Right ventricle myocardium superior (tissue), 1 donor: Measurements from ENCODE around the gene ALKBH6. TPM values are rescaled to one million over a fixed set of nuclear protein-coding genes. Genes with fewer than 3 reads are reported as not detected.

ENCODE experiments used
- ATAC-seq: fragments of 200-7000 bp; cut with Tn5 transposase; one replicate; pipeline ENCODE4 v1.9.1; 2020; ENCODE audit warnings: mild to moderate bottlenecking; ENCODE audit not compliant: poor library complexity
- DNase-seq: peaks from one replicate; pipeline ENCODE4 v3.0.0-alpha.2; 2020
- intact Hi-C: fragments of 100-400 bp; cut with DNase I; formaldehyde crosslinking; loops from one replicate; pipeline ENCODE4 v1.11.2; 2022
- total RNA-seq: library from RNA; stranded (reverse); fragmentation: NEBNext Ultra II Directional; extraction: Animal tissue kit (Norgen Biotek cat#: 25700); gene quantifications from one replicate; pipeline ENCODE4 v1.2.1, GENCODE V29; 2021
- donor health status: DM: no; HTN: yes; CAD: no; lungs with severe emphysema.

The ALKBH6 gene
- total RNA-seq, 1 donor from 2014 or later: 9.4 TPM

DNA sequence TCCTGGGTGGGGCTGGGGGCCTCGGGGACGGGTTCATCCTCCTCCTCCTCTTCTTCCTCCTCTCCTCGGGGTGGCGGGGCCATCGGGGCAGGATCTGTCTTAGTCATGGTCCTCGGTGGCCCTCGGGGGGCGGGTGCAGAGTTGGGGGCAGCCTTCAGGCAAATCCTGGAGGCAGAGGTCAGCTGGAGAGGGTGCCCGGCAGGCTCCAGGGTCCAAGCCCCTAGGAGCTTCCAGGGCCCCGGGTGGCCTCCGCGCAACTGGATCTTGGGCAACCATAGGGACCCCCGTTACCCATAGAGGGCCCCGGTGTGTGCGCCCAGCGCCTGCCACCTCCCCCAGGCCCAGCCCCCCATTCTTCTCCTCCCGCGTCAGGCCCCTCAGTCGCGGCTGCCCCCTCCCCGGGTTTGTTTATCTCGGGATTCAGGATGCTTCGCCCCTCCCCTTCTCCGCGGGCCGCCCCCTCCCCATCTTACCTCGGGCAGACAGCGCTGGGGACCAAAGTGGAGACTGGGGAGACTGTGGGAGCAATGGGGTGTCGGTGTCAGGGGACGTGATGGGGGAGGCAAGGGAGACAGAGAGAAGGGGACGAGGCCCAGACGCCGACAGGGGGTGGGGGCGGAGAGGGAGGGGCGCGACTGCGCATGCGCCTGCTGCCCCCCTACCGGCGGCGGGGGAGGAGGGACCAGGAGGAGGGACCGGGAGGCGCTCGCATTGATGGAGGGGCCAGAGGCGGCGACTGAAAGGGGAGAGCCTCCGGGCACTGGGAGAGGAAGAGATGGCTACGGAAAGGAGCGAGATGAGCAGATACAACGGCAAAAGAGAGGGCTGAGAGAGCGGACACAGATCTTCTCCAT lies 18.5 kb upstream of the ALKBH6 start, which contains the start of gene CLIP3:
TSS of gene CLIP3 (minus strand) at position 623 of the 854 bp plus-strand sequence. CDS start at position 107, 516 bp downstream.
- intact Hi-C loops: no loop called here
- peak; percentile 85 for ATAC-seq
- DNase-seq: peak; percentile 79

DNA sequence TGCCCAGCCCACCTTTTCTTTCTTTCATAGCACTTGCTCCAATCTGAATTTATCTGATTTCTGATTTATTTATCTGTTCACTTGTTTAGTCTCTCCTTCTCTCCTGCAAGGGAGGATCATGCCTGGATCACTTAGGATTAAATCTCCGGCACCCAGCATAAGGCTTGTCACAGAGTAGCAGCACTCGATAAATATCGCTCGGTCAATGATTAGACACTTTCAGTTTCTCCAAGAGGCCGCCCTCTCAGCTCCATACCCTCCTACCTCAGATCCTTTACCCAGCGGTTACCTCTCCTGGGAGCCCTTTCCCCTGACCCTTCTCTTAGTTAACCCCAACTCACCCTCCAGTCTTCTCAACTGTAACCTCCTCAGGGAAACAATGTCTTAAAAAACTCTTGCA lies 17.3 kb upstream of the ALKBH6 start:
- intact Hi-C loops: no loop called here
- no peak for DNase-seq
- ATAC-seq: no peak

DNA sequence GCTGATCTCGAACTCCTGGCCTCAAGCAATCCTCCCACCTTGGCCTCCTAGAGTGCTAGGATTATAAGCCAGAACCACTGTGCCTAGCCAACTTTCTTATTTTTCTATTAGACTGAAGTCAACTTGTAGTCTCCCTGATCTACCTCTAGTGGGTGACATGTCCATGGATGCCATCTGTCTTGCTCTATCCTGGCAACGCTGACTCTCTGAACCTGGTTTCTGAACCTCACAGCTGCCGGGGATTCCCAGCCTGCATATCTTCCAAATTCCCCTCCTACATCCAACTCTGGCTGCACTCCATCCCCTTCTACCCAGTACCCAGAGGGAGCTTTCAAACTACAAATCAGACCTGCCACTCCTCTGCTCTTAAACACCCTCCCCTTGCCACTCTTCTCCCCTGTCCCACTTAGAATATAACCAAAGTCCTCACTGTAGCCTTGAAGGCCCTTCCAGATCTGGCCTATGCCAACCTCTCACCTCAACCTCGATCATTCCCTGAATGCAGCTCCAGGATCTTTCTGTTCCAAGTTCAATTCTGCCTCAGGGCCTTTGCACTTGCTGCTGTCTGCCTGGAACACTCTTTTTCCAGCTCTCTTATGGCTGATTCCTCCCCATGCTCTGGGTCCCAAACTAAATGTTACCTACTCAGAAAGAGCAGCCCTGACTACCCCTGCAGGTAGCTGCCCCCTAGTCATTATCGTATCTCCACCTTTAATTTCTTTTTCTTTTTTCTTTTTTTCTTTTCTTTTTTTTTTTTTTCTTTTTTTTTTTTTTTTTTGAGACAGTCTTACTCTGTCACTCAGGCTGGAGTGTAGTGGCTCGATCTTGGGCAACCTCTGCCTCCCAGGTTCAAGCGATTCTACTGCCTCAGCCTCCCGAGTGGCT lies 16.5 kb upstream of the ALKBH6 start:
- intact Hi-C loops: no loop called here
- DNase-seq (no peak), ATAC-seq (no peak)

DNA sequence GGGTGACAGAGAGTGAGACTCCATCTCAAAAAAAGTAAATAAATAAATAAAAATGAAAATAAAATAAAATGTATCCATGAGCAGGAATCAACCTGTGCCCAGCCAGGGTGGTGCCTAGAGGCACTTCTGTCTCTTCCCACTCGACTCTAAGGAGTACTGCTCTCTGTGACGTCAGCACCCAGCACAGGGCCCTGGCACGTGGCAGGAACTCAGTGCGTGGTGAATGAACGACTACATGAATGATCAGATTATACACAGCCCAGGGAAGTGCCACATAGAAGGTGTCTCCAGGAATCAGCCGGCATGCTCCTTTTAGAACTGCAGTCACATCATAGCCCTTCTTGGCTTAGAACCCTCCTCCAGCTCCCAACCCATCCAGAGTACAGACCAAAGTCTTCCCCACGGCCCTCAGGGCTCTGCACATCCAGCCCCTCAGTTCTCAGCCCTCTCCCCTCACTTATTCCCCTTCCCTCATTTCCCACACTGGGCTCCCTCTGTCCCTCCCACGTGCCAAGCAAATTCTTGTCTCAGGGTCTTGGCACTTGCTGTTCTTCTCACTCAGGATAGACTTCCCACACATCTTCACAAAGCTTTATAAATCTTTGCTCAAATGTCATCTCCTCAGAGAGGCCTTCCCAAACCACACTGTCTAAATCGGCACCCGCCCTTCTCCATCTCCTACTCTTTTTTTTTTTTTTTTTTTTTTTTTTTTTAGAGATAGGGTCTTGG lies 14.5 kb upstream of the ALKBH6 start:
- intact Hi-C loops: no loop called here
- DNase-seq (no peak), ATAC-seq (no peak)

DNA sequence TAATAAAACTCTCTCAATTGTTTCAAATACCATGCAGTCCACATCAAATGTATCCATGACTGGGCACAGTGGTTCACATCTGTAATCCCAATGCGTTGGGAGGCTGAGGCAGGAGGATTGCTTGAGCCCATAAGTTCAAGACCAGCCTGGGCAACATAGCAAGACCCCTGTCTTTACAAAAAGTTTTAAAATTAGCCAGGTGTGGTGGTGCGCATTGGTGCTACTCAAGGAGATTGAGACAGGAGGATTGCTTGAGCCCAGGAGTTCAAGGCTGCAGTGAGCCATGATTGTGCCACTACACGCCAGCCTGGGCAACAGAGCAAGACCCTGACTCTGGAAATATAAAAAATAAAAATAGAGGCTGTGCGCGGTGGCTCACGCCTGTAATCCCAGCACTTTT lies 13.7 kb upstream of the ALKBH6 start:
- intact Hi-C loops: no loop called here
- no peak for ATAC-seq

DNA sequence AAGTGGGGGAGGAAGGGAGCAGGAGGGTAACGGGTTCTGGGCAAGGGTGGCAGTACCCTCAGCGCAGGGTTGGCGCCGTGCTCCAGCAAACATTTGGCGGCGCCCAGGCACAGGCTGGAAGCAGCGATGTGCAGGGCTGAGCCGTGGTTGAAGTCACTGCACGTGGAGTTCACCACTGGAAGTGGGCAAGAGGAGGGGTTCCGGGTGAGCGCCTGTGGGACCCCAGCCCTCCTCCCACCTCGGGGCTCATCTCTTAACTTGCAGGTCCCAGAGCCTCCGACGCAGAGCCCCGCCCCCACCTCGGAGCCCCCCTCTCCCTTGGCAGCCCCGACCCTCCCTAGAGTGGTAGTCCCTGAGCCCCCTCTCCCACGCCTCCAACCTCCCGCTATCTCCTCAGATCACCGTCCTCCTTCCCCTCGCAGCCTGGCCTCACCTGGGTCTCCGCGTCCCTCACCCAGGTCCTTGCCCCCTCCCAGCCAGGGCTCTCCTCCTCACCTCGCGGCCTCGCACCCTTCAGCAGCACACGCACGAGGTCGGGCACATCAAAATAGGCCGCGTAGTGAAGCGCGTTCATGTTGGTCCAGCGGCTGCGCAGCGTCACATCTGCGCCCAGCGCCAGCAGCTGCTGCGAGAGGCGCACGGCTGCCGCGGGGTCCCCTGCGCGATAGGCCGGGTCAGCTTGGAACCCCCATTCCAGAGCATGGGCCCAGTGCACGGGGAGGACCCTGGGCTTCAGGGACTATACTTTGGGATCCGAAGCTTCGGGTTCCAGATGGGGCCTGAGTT lies 12.3 kb upstream of the ALKBH6 start:
- DNase-seq: no peak
- ATAC-seq: no peak
- intact Hi-C loops: no loop called here

More for the DNA sequence above, 13.7 kb upstream of the ALKBH6 start:
- no peak for DNase-seq

DNA sequence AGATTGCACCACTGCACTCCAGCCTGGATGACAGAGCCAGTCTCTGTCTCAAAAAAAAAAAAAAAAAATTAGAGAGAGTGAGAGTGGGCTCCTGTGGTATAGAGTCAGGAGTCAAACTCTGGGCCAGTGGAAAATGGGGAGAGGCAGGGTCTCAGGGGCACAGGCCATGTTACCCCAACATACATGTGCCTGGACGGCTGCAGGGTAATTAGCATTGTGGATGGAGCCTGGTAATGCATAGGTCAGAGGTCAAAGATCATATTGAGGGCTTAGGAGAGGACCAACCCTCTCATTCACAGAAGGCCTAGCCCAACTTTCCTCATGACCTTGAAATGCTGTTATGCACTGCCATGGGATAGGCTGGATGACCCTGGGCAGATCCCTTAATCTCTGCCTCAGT lies 11.5 kb upstream of the ALKBH6 start:
- DNase-seq (no peak), ATAC-seq (no peak)
- intact Hi-C loops: no loop called here

DNA sequence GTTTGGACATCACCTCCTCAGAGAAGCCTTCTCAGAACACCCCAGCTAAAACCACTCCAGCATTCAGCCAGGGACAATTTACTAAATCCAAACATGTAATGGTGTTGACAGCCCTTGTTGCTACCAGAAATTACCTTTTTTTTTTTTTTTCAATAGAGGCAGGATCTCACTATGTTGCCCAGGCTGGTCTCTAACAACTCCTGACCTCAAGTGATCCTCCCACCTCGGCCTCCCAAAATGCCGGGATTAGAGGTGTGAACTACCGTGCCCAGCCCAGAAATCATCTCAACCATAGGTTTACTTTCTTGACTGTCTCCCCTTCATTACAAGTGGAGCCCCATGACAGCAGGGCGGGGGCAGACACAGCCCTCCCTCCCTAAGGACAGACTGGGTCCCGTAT lies 9.4 kb upstream of the ALKBH6 start:
- no peak for ATAC-seq
- DNase-seq: no peak
- intact Hi-C loops: no loop called here

DNA sequence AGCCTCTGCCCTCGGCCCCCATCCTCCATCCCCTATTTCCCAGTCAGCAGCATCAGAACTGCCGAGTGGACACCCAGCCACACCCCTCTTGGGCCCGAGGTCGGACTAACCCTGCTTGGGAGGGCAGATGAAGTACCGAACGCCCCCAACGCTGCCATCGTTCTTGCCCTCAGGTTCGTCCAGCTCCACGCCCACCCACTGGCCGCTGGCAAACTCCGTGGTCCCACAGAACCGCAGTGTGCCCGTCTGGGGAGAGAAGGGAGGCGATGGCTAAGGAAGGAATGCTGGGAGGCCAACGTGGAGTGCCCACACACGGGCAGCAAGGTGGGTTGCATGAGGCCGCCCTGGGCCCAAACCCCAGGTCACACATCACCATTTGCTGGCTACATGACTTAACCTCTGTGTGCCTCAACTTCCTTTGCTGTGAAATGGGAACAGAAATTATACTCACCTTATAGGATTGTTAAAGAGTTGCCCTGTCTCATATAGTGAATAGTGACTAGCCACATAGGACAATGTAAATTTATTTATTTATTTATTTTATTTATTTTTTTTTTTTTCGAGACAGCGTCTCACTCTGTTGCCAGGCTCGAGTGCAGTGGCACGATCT lies 5.2 kb upstream of the ALKBH6 start:
- no peak for DNase-seq
- ATAC-seq: no peak
- intact Hi-C loops: no loop called here

DNA sequence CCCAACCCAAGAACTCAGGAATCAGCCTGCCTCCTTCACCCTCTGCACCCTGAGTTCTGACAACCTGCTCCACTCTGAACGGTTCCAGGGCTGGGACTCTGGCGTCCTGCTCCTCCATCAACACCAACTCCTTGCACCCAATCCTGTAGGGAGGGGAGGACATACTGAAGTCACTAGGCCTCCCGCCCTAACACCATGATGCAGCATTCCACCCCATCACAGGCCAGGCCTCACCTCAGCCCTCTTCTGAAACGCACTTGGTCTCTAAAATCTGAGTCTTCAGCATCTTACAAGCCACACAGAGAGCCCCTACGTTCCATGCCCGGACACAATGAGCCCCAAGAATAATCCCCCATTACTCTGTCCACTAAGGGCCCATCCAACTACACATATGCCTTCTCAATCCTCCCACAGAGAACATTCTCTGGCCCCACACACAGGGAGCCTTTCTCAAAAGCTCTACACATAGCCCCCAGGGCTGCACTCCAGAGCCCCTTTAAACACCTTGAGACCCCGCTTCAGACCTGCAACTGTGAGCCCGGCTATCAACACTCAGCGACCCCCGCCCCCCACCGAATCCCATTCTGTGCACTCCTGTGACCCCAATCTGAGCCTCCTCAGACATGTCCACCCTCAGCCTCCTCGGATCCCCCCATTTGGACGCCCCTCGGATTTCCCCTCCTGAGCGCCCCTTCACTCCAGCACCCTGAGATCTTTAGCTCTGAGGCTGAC lies 567 bp downstream of the ALKBH6 start:
- ATAC-seq (no peak), DNase-seq (no peak)
- intact Hi-C loops: no loop called here

DNA sequence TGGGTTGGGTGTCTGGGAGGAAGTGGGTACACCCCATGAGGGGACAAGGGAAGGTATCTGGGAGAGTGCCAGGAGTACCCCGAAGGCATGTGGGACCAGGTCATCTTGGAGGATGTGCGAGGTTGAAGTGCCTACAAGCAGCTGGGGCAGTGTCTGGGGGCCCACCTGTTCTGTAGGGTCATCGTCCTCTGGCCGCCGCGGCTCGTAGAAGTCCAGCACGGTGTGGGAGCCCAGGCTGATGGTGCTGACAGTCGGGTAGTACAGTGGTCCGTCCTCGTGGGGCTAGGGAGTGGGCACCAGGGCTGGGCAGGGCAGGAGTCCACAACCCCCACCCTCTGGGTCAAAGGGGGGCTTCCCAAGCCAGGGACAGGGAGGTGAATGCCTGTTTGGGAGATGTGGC lies 3.6 kb downstream of the ALKBH6 start:
- DNase-seq: no peak
- intact Hi-C loops: no loop called here
- ATAC-seq: no peak

DNA sequence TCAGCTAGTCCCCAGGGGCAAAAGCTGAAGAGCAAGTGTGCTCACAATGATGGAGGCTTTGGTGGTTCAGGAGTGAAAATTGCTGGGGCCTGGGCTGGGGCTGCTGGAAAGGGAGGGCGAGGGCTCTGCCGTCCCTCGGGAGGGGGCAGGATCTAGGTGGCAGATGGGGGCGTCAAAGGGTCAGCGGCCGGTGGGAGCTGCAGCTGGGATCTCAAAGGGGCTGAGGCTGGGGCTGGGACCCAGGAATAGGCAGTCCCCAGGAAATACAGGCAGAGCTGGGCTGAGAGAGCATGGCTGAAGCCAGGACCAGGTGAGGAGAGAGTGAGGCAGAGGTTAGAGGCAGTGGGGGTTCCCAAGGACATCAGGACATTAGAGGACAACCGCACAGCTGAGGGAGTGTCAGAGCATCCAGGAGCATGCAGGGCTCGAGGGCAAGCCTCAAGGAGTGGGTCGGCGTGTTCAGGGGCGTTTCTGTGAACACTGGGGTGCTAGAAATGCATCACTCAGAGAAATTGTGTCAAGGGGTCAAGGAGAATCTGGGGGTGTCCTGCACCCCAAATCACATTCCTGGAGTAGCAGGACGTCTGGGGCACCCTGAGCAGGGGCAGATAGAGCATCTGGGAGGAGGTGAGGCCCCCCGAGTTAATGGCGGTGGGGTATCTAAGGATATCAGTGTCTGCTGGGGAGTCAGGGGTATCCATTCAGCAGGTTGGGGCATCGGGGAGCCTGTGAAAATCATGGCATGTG lies 4.2 kb downstream of the ALKBH6 start:
- no peak for DNase-seq
- no peak for ATAC-seq
- intact Hi-C loops: no loop called here

DNA sequence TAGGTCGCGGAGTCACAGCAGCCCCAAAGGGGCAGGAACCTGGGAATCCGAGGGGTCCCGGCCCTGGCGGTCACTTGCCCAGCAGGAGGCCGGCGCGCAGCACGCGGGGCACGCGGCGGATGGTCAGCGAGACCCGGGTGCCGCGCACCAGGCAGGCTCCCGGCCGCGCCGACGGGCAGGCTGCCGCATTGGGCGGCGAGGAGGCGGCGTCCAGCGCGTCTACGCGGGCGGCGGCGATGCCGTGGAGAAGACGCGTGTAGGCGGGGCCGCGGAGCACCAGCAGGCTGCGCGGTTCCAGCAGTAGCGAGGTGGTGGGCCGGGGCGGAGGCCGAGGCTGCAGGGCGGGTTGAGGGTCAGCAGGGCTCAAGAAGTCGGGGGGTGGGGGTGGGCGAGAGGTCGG lies 4.8 kb downstream of the ALKBH6 start:
- ATAC-seq: peak; percentile 73
- DNase-seq: peak; percentile 83
- intact Hi-C loops: no loop called here

DNA sequence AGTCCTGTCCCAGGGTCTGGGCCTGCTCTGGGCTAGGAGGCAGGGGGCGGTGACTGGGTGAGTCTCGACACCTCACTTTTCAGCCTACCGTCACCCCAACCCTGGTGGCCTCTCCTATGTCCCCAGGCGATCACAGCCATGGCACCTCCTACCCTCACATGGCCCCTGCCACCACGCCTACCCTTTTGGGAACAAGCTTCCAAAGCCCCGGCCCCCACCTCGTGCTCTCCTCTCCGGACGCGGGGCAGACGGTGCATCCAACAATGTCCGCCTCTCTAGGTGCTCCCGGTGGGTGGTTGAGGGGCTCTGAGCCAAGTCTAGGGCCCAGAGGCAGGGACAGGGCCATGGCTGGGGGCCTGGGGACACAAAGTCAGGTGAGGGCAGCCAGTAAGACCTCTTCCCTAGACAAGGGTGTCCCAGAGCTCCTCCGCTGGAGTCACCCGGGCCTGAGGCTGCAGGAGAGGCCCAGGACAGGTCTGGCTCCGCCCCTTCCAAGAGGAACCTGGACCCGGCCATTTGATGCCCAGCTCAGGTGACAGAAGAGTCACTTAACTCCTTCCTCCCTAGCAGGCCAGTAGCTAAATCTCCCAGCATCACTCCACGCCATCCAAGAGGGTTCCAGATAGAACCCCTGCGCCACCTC lies 5.6 kb downstream of the ALKBH6 start, which contains the start of gene SYNE4:
TSS of gene SYNE4 (minus strand) at position 478 of the 643 bp plus-strand sequence. CDS start at position 346, 132 bp downstream.
- intact Hi-C loops: no loop called here
- ATAC-seq (no peak), DNase-seq (no peak)

DNA sequence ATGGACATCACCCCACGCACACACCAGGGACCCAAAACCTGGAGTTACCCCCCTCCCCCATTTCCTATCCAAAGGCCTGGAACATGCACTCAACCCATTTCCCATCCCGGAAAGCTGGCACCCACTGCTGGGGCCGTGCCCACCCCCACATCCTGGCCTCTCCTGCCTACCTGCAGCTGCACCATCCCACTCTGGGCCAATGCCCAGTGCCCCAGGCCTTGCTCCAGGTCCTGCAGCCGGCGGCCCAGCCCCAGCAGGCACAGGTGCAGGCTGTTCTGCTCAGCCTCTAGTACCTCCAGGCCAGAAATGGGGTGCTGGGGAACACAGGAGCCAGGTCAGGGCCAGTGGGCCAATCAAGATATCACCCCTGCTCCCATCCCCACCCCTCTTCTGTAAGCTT lies 7.1 kb downstream of the ALKBH6 start:
- no peak for ATAC-seq
- intact Hi-C loops: no loop called here

DNA sequence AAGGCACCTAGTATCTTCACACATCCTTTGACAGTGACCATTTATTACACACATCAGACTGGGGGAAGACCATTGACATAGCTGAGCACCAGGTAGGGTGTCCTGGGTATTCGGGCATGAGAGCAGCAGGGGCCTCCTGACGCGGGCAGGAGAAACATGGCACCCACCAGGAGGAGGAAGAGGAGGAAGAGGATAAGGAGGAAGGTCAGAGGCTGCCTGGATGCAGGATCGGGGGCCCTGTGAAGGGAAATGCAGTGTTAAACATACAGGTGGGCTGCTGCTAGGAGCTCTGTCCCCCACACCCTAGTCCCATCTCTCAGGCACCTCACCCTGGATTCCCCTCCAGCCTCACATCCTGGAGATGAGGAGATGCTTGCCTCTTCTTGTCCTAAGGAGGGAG lies 10.7 kb downstream of the ALKBH6 start:
- DNase-seq: no peak
- intact Hi-C loops: no loop called here
- ATAC-seq: no peak

More for the DNA sequence above, 7.1 kb downstream of the ALKBH6 start:
- DNase-seq: no peak
